HG03520 (cell line): Measurements from ENCODE around the gene CDK5.

Experiments
- ATAC-seq: cut with Tn5 transposase; IDR thresholded peaks from one replicate; pipeline ENCODE4 v1.9.1; 2021; ENCODE audit warnings: mild to moderate bottlenecking, moderate library complexity; ENCODE audit not compliant: unreplicated experiment

Gene CDK5

DNA sequence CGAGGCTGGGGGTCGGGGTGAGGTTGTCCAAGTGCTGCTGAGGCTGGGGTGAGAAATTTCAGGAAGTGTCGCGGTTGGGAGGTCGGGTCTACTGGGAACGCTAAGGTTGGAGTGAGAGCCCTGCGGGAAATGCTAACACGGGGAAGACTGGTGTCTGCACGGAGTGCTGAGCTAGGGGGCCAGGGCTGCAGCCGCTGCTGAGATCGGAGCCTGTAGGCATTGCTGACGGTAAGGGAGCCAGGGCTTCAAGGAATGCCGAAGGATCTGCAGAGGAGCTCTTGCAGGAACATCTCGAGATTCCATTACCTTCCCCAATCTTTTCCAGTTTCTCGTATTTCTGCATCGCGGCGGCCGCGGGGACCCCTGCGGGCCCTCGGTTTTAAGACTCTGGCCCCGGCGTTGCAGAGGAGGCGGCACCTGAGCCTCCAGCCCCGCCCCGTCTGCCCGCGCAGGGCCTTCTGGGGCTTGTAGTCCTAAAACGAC is at the start of gene CDK5:
Gene CDK5, minus strand, starts transcription at position 392 of the 483 bp plus-strand sequence. Its CDS starts 49 bp downstream, at position 343.
- ATAC-seq = peak; percentile 12

DNA sequence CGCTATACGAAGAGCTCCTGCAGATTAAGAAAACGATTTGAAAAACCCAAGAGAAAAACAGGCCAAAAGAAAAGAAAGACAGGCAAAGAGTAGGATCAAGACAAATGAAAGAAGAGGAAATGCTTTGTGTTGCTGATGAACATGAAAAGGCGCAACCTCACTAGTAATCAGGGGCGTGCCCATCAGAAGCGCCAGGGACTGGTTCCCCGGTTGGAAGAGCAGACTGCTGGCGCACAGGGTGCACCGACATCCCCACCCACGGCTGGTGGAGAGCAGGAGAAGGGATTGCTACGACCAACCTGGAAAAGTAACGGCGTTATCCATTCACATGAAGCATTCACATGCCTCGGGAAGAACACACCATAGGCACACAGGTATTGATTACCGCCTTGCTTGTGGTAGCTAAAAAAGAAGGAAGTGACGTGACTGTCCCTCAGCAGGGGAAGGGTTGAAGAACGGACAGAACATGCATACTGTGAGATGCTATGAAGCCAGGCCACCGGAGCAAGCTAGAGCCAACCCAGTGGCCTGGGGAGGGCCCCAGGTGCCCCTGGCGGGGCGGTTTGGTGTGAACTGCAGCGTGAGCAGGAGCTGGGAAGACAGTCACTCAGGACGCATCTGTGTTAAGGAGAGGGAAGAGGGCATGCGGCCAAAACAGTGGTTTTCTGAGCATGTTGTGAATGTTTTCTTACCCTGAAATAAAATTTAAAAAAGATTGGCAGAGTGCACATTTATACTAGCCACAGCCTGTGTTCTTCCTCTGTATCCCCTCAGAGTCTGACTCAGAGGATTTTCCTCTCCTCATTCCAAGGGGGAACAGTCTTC is 46.9 kb upstream of the CDK5 start:
- no peak for ATAC-seq

DNA sequence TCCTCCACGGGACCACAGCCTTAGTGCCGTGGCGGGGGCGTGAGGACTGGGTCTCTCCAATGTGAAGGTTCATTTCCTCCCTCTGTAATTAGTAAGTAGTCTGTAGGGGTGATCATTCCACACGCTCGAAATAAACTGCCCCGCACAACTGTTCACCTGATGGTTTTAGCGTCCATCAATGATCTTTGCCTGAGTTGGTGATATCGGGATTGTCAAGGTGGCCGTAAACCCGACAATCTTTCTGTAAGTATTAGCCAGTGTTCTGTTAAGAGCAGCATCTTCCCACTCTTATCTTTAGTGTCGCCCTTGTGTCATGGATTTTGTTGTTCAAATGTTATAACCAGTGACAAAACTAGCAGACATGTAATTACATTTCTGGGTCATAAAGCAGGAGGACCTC is 46.3 kb upstream of the CDK5 start:
- no peak for ATAC-seq

- ATAC-seq = no peak
Measured at GRCh38 chr7:151102991-151103390, 45.3 kb upstream of the CDK5 start.

GRCh38 chr7:151101621-151102396 is 44.1 kb upstream of the CDK5 start:
- ATAC-seq = no peak

GRCh38 chr7:151100921-151101320 is 43.2 kb upstream of the CDK5 start:
- ATAC-seq = no peak

DNA sequence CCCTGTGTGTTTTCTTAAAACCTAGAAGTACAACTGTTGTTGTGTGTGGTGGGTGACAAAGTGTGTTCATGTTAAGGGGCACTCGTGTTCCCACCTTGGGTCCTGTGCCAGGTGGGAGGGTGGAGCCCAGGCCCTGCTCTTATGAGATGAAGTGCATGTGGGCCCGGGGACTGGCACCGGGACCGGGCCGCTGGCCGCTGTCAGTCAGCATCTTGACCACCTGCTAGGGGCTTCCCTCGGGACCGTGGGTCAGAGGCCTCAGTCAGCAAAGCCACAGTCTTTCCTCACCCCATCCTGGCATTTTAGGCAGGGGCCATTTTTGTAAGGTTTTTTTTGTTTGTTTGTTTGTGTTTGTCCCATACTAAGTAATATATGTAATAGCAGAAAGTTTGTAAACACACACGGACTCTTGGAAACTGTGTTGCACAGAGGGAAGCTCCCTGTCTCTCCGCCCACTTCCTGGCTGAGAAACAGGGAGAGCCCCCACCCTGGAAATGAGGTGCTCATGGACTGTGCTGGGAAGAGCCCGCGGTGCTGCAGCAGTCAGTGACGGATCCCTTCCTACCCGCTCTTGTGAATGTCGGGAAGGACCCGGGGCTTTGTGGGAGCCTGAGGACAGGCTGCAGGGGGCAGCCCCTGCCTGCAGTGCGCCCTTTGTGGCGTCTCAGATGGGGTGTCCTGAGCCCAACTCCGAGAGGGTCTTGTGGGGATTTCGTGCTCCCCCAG is 42.0 kb upstream of the CDK5 start:
- ATAC-seq = no peak

- ATAC-seq = no peak
Measured at GRCh38 chr7:151095828-151096475, 38.3 kb upstream of the CDK5 start.

DNA sequence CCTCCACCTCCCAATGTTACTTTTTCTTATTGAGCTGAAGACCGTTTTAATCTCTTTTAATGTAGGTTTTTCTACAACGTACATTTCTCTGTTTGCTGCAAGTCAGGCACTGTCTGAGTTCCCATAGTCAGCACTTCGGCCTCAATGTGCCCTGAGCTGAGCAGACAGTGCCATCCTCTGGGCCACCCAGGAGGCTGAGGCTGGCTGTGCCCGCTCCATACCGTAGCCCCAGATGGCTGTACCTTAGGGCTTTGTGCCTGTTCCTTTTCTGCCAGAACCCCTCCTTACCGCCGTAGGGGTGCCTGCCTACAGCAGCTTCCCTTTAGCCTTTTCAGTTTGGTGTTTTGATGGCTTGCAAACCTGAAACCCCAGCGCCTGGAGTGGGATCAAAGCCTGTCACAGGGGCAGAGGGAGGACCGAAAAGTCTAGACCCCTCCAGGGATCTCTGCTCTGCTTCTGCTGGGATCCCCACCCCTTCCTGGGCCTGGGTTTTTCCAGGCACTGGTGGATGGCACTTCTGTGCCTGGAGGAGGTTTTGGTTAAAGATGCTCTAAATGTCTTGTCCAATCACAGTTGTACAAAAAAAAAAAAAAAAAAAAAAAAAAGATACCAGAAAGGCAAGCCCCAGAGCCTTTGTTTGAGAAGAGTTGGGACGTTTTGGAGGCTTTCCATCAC is 37.6 kb upstream of the CDK5 start:
- no peak for ATAC-seq

GRCh38 chr7:151094675-151095074 is 37.0 kb upstream of the CDK5 start:
- no peak for ATAC-seq

DNA sequence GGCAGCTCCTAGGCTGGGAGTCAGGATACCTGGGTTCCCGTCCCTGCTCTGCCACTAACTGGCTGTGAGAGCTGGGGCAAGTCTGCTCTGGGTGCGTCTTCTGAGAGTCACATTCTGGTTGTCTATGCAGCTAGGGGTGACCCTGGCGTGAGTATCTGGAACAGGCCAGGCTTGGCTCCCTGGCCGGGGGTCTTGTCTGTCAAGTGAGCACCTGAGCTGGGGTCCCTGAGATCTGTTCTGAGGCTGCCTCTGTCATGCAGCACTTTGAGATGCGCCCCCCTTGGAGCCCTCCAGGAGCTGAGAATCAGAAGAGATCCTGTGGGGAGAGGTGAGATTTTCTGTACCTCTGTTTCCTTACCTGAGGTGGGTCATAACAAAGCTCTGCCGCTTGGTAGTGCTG is 36.1 kb upstream of the CDK5 start:
- ATAC-seq = no peak

DNA sequence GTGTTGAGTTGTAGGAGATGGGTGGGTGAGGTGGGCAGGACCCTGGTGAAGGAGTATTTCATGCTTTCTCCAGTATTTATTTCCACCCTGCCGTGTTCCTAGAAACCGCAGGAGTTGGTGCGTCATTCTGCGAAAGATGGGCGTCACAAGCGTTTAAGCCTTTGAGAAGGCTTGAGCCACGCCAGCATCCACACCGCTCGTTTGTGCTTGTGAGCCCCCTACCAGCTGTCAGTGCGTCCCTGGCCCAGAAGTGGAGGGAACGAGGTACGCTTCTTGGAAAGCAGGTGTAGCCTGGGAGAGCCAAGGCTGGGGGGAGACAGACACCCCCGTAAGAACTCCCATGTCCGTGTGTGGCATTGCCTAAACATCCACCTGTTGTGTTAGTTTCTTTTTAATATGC is 34.3 kb upstream of the CDK5 start:
- no peak for ATAC-seq

GRCh38 chr7:151091431-151091830 is 33.7 kb upstream of the CDK5 start:
- ATAC-seq = no peak

DNA sequence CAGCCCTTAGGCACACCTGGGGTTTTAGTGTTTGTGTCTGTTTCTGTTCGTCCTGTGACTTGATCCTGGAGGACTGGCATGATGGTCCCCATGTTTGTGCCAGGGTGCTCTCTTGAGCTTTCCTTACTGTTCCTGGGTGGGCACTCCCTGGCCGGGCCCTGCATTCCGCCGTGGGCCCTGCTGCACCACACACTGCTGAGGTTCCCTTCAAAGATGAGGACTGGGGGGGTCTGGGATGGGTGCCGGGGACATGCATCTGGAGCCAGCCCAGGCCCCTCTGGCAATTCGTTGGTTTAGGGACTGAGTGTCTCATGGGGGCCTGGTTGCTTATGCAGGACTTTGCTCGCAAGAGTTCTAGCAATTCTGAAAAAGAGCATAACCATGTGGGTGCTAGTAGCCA is 33.3 kb upstream of the CDK5 start:
- no peak for ATAC-seq

DNA sequence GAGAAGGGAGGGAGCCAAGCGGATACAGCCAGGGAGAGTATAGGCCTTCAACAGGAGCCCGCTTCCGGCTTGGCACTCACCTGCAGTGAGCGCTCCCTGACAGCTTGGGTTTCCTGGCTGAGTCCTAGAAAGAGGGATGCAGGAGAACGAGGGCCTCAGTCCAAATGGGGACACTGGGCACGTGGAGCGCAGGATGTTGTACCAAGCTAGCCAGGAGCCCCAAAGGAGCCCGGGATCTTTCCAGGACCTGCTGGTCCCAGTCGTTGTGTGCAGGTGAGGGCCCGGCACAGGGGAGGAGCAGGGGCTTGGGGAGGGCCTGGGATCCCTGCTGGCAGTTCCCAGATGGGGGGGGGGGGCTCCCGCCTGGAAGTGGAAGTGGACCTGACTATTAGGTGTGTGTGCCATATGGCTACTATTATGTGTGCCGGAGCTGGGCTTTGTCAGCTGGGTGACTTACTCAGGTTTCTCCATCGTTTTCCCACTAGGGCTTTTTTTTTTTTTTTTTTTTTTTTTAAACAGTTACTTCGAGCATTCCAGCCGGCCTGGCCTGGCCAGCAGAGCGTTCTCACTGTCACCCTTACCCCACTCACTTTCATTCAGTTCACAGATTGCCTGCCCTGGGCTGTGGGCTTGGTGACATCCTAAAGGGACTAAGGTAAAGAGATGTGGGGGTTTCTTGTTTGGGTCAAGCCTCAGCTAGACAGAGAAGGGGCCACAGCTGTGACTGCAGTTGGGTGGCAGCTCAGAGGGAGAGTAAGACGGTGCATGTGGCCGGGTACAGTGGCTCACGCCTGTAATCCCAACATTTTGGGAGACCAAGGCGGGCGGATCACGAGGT is 32.4 kb upstream of the CDK5 start:
- ATAC-seq = no peak

GRCh38 chr7:151088856-151089699 is 31.4 kb upstream of the CDK5 start:
- no peak for ATAC-seq

- ATAC-seq = no peak
Measured at GRCh38 chr7:151088019-151088855, 30.5 kb upstream of the CDK5 start.
